Spinal cord (tissue), 10 donors: ENCODE results near the gene NBPF1. TPM values are rescaled to one million over a fixed set of nuclear protein-coding genes. Genes with fewer than 3 reads are reported as not detected.
A peak's percentile ranks its signal among the peaks of the same experiment; 100 is the strongest.
"Not testable (repeated sequence)": the region's sequence is repeated elsewhere in the genome, so short reads cannot be mapped to it uniquely, and the experiment has no call there.

ENCODE experiments used
- DNase-seq, 6 donors: peaks; one replicate each; pipeline versions ENCODE4 v3.0.0 to v3.0.0-alpha.2; 2013 to 2015; ENCODE audit warnings: low spot score in 6 of 6, low read depth in 4 of 6
- H3K27ac ChIP-seq: one replicate; pipeline ENCODE4 v1.5.1; 2013; ENCODE audit warnings: low read depth, low read length, control low read depth
- H3K27me3 ChIP-seq: one replicate; pipeline ENCODE4 v1.6.1; 2013; ENCODE audit warnings: low read length; ENCODE audit not compliant: control insufficient read depth, insufficient read depth
- H3K36me3 ChIP-seq: one replicate; pipeline ENCODE4 v1.6.1; 2013; ENCODE audit warnings: low read length; ENCODE audit not compliant: control insufficient read depth, insufficient read depth
- H3K4me1 ChIP-seq: one replicate; pipeline ENCODE4 v1.6.1; 2013; ENCODE audit warnings: low read length; ENCODE audit not compliant: control insufficient read depth, insufficient read depth
- H3K4me3 ChIP-seq: one replicate; pipeline ENCODE4 v1.5.1; 2013; ENCODE audit warnings: low read depth, low read length, control low read depth
- H3K9me3 ChIP-seq: one replicate; pipeline ENCODE4 v1.6.1; 2013; ENCODE audit warnings: low read length; ENCODE audit not compliant: control insufficient read depth, insufficient read depth
- WGBS: methylation state at CpG from one replicate; pipeline ENCODE4 v1.1.5; 2013; ENCODE audit warnings: missing lambda C conversion rate; ENCODE audit not compliant: insufficient coverage; 5-methylcytosine and 5-hydroxymethylcytosine counted together
- polyA plus RNA-seq, 2 donors: library from polyadenylated mRNA; unstranded; fragments of 120-200 nt; gene quantifications; one replicate each; pipeline ENCODE4 v1.2.1, GENCODE V29; 2013; ENCODE audit not compliant: insufficient read length in 2 of 2
- total RNA-seq, 2 donors: library from RNA; depleted of rRNA in 1 of 2; stranded (reverse); fragments of 120-200 nt in 1 of 2; fragments of >200 nt in 1 of 2; gene quantifications; one replicate each; pipeline versions ENCODE4 v1.2.3 to v1.2.4, GENCODE V29; 2013 to 2014
- donor health status: healthy.

Gene NBPF1
- total and polyA plus RNA-seq, 4 donors, result 66.5 to 112 (median 79.0) TPM

DNA sequence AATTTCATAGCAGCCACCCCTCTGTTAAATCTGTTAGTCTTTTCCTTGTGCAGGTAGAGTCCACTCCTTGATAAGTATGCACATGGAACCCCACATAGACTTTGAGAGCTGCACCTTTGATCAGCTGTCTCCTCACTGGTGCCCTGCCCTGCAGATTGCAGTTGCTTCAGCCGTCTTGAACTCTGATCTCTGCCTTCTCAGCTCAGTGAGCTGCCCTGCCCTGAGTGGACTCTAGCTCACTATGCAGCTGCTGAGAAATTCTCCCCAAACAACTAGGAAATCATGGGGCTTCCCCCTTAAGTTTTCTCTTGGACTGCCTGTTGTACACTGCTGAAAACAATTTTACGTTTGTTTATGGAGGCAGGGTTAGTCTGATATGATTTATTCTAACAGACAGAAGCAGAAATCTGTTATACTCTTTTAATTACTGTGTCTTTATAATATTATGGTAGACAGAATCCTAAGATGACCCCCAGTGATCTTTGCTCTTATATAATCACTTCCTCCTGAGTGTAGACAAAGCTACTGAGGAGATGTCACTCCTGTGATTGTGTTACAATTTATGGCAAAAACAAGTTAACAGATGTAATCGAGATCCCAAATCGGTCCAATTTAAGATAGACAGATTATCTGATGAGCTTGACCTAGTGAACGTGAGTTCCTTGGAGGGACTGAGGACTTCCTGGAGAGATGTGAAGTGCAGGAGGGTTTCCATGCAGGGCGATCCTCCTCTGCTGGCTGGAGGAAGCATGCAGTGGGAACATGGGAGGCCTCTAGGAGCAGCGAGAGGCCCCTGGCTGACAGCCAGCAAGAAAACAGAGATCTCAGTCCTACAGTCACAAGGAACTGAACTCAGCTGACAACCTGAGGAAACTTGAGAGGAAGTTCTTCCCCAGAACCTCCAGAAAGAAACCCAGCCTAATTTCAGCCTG lies 12.2 kb downstream of the NBPF1 start:
- not testable (repeated sequence) for H3K4me3 ChIP-seq, DNase-seq, H3K27me3 ChIP-seq, H3K9me3 ChIP-seq, H3K27ac ChIP-seq, H3K36me3 ChIP-seq, H3K4me1 ChIP-seq
- 100% methylated on average over 1 of the region's 7 CpGs for WGBS

DNA sequence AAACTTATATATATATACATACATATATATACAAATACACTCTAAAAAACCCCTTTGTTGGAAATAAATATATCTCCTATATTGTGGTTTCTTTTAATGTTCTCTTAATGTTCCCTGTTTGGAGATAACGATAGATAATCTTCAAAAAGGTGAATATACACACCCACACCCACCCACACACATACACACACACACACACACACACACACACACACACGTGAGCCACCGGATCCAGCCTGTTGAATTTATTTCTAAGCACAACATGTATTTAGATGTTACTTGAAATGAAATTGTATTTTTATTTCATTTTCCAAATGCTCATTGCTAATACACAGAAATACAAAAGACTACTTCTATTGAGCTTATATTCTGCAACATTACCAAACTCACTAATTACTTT lies 14.0 kb downstream of the NBPF1 start:
- not testable (repeated sequence) for H3K27me3 ChIP-seq, H3K4me3 ChIP-seq, H3K4me1 ChIP-seq, DNase-seq, H3K27ac ChIP-seq, H3K9me3 ChIP-seq, H3K36me3 ChIP-seq
- no CpG with 5 or more reads among the region's 3 CpGs for WGBS

DNA sequence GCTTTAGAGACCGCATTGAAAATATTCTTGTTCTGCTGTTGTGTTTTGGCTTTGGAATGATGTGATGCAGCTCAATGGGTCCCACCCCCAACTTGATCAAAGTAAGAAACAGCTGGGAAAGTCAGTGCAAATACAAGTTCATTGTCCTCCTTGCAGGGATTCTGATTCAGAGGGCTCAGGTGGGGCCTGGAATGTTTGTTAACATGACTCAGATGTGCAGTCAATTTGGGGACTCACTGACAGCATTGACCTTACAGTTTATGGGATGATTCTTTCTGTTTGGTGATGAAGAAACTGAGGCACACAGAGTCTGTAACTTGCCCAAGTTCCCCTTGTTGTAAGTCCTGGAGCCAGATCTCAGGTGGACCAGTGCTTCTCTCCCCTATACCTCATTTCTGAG lies 18.1 kb downstream of the NBPF1 start:
- not testable (repeated sequence) for H3K9me3 ChIP-seq, H3K27ac ChIP-seq, DNase-seq, H3K36me3 ChIP-seq, H3K4me1 ChIP-seq, H3K4me3 ChIP-seq, H3K27me3 ChIP-seq
- WGBS, result no CpG with 5 or more reads among the region's 1 CpG

DNA sequence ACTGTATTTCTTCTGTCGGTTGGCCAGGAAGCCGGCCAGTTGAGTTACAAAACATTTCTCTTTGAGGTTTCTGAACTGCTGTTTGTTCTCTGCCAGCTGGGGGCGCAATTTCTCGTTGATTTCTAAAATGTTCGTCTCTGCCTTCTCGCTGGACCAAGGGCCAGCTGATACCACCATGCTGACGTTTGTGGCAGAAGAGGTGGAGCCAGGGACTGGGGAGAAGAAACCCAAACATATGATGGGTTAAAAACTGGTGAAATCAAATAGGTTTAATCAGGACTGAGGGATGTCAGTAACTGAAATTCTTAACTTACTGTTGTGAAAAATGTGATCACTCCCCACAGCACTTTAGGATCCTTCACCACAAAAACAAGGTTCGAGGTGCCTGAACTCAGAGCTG lies 21.5 kb downstream of the NBPF1 start:
- not testable (repeated sequence) for H3K27ac ChIP-seq, H3K4me3 ChIP-seq, H3K27me3 ChIP-seq, H3K4me1 ChIP-seq, H3K9me3 ChIP-seq, DNase-seq, H3K36me3 ChIP-seq
- WGBS, result no CpG with 5 or more reads among the region's 8 CpGs

DNA sequence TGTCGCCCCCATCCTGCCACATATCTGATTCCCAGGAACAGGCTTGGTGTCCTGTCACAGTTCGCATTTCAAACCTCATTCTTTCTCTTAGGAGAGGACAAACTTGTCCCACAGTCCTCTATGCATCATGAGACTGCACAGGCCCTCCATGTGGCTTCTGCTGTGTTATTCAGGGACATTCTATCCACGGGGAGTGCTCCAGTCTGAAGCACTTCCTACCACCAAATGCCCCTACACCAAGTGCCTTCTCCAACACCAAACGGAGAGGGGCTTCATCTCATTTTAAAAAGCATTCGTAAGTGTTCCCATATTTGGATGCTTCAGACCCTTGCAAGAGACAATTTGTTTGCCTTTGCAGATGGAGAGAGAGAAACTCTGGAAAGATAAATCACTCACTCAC lies 25.3 kb downstream of the NBPF1 start:
- not testable (repeated sequence) for H3K36me3 ChIP-seq, H3K4me3 ChIP-seq, H3K9me3 ChIP-seq, H3K27ac ChIP-seq, H3K4me1 ChIP-seq, H3K27me3 ChIP-seq
- 83% methylated on average over 4 of the region's 5 CpGs for WGBS
- peak in 1 of 6 donors; percentile 0 for DNase-seq

DNA sequence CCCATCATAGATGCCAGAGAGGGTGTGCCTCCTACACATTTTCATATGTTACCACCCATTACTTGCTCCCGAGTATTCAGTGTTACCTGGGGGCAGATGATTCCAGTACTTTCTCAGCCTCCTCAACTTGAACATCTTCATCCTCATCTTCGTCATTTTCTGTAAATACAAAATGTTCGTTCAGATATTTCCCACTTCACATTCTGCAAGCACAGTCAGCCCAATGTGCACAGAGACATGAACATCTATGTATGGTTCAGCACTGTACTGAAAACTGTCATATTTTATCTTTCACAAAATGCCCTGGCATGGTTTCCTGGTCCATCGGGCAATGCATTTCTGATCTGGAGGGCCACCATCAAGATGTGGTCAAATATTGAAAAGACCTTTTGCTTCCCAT lies 25.7 kb downstream of the NBPF1 start:
- not testable (repeated sequence) for H3K36me3 ChIP-seq, H3K4me1 ChIP-seq, H3K27me3 ChIP-seq, DNase-seq, H3K4me3 ChIP-seq, H3K27ac ChIP-seq, H3K9me3 ChIP-seq
- 93% methylated on average over 4 of the region's 4 CpGs for WGBS

DNA sequence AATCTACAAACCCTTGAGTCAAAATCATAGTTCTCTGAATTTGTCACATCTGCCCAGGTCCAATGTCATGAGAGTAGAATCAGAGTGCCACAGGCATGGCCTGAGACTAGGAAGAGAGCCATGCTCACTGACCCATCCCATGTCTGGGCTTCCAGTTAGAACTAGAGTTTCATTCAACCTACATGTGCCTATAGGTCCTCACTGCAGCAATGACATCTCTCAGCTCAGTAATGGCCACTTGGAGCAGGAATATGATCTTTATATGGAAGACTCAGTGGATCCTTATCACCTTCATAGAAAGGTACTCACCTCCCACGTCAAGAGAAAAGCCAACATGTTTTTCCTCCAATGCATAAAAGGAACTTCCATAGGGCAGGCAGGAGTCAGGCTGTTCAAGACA lies 48.0 kb downstream of the NBPF1 start:
- H3K4me1 ChIP-seq, H3K4me3 ChIP-seq, DNase-seq, H3K36me3 ChIP-seq, H3K9me3 ChIP-seq, H3K27ac ChIP-seq, H3K27me3 ChIP-seq: not testable (repeated sequence)
- WGBS, result no CpG with 5 or more reads among the region's 1 CpG

DNA sequence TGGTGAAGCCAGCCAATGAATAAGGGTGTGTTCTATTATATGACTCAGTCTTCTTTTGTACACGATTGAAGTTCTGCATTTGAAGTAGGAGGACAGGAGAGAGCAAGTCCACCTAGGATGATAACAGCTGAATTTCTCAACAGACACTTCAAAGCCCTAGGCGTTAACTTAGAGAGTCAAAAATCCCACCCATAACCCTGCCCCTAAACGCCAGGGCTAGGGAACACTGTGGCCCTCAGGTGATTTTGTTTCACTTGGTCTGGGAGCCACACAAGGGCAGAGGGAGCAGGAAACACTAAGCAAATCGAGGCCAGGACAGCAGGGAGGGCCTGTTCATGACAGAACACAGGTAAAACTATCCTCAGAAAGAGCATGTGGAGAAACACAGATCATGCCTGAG lies 52.3 kb downstream of the NBPF1 start:
- not testable (repeated sequence) for H3K4me1 ChIP-seq, H3K4me3 ChIP-seq, DNase-seq, H3K27me3 ChIP-seq, H3K36me3 ChIP-seq, H3K27ac ChIP-seq, H3K9me3 ChIP-seq
- WGBS, result no CpG with 5 or more reads among the region's 4 CpGs

DNA sequence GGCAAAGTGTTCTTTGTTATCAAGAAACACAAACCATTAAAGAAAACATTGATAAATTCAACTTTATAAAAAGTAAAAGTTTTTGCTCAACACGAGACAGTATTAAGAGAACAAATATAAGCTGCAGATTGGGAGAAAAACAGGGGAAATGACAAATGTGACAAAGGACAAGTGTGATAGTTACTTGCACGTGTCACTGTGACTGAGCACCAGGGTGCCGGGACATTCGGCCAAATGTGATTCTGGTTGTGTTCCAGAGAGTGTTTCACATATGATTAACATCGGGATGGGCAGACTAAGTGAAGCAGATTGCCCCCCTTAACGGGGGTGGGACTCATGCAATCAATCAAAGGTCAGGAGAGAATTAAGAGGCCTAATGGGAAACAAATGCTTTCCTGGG lies 52.9 kb downstream of the NBPF1 start:
- H3K9me3 ChIP-seq, H3K36me3 ChIP-seq, H3K27ac ChIP-seq, DNase-seq, H3K27me3 ChIP-seq, H3K4me1 ChIP-seq, H3K4me3 ChIP-seq: not testable (repeated sequence)
- WGBS, result 38% methylated on average over 1 of the region's 6 CpGs

DNA sequence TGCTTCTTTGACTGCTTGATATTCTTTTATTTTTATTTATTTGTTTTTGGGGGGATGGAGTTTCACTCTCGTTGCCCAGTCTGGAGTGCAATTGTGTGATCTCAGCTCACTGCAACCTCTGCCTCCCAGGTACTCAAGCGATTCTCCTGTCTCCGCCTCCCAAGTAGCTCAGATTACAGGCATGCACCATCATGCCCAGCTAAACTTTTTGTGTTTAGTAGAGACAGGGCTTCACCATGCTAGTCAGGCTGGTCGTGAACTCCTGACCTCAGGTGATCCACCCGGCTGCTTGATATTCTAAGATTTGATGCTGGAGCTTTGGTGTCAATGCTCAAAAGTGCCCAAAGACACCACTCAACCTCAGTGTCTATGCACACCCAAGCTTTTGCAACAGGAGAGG lies 53.7 kb downstream of the NBPF1 start:
- DNase-seq, H3K27ac ChIP-seq, H3K36me3 ChIP-seq, H3K4me1 ChIP-seq, H3K27me3 ChIP-seq, H3K9me3 ChIP-seq, H3K4me3 ChIP-seq: not testable (repeated sequence)
- WGBS, result no CpG with 5 or more reads among the region's 5 CpGs
